ENCODE results near the gene ALDH8A1.

The ALDH8A1 gene

DNA sequence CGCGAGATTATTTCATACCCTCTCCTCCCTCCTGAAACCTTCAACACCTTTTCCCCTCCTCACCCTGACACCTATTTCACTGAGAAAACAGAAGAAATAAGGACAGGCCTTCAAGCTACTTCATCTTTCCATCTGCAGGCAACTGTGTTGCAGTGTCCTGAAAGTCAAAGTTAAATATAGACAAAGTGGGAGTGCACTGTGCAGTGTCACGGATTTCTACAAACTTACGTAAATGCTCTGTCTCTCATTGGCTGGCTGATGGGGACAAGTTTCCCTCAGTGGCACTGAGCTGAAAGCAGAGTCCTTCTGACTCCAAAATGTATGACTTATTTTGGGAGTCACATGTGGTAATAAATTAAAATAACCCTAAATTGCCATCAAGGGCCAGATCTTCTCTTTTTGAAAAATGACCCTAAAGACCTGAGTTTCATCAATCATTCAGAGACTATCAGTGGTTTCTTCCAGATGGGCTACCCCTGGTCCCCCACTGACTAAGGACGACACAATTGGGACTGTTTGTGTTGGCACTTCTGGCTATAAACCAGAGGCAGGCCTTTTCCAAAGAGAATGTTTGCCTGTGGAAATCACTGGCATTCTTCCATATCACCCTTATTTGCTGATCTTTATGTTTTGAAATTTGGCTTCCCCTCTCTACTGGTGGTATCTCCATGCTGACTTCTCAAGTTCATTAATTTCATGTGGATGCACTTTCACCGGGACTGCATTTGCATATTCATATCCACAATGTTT, 21.6 kb downstream of the ALDH8A1 start:
- Histone ChIP-seq H4K20me1 (ENCODE audit: control insufficient read depth, insufficient read depth, low read depth, low read length) (no peaks in the 10 kb centered on the region), H3K79me2 (ENCODE audit: control insufficient read depth, low read length) (no peaks in the 10 kb centered on the region), H3K4me3 (ENCODE audit: low read length) (no peak overlapping the region), H3F3A (ENCODE audit: control insufficient read depth, insufficient read depth) (no peaks in the 10 kb centered on the region), H3K9me3 (ENCODE audit: control insufficient read depth, insufficient read depth, low read length) (no peaks in the 10 kb centered on the region), H3K27ac (ENCODE audit: low read depth, low read length) (no peak overlapping the region), H3K4me1 (ENCODE audit: control insufficient read depth, low read length) (no peaks in the 10 kb centered on the region), H3K36me3 (ENCODE audit: control insufficient read depth, low read length) (no peaks in the 10 kb centered on the region), H3K4me2 (ENCODE audit: low read length) (no peak overlapping the region), H3K27me3 (ENCODE audit: control insufficient read depth, low read length) (peaks cover 10% of the 10 kb centered on the region; the same call in 1 of the 2 replicates), H3K9me2 (replicated peaks; ENCODE audit: control insufficient read depth, low read length) (no peaks in the 10 kb centered on the region)
- TF ChIP-seq, protein P1, sequence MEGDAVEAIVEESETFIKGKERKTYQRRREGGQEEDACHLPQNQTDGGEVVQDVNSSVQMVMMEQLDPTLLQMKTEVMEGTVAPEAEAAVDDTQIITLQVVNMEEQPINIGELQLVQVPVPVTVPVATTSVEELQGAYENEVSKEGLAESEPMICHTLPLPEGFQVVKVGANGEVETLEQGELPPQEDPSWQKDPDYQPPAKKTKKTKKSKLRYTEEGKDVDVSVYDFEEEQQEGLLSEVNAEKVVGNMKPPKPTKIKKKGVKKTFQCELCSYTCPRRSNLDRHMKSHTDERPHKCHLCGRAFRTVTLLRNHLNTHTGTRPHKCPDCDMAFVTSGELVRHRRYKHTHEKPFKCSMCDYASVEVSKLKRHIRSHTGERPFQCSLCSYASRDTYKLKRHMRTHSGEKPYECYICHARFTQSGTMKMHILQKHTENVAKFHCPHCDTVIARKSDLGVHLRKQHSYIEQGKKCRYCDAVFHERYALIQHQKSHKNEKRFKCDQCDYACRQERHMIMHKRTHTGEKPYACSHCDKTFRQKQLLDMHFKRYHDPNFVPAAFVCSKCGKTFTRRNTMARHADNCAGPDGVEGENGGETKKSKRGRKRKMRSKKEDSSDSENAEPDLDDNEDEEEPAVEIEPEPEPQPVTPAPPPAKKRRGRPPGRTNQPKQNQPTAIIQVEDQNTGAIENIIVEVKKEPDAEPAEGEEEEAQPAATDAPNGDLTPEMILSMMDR (IDR thresholded peaks at IDR 0.05; ENCODE audit: low read depth, low read length, poor library complexity, severe bottlenecking) = no peak
- no peak for TF ChIP-seq EZH2phosphoT487 (IDR thresholded peaks at IDR 0.05; ENCODE audit: borderline replicate concordance, low read length)

DNA sequence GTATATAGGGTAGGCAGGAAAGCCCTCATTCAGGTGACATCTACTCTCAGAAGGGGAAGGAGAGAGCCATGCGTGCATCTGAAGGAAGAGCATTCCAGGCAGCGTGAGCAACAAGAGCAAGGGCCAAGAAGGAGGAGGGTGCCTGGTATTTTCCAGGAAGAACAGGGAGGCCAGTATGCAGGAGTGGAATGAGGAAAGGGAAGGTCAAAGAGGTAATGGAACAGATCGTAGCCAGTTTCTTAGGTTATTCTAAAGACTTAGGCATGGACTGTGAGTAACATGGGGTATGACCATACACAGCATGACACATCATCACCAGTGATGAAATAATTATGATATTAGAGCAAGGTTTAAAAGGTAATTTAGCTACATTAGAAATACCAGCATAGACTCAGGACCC, 24.1 kb downstream of the ALDH8A1 start:
- H3K4me1 ChIP-seq (ENCODE audit: control insufficient read depth, low read length) = no peaks in the 10 kb centered on the region
- H3K4me2 ChIP-seq (ENCODE audit: low read length) = no peak overlapping the region
- H3K79me2 ChIP-seq (ENCODE audit: control insufficient read depth, low read length) = no peaks in the 10 kb centered on the region
- H3F3A ChIP-seq (ENCODE audit: control insufficient read depth, insufficient read depth) = no peaks in the 10 kb centered on the region
- H3K27me3 ChIP-seq (ENCODE audit: control insufficient read depth, low read length) = peaks cover 10% of the 10 kb centered on the region; the same call in 1 of the 2 replicates
- H3K36me3 ChIP-seq (ENCODE audit: control insufficient read depth, low read length) = no peaks in the 10 kb centered on the region
- no peak overlapping the region for H3K4me3 ChIP-seq (ENCODE audit: low read length)
- no peaks in the 10 kb centered on the region for H3K9me3 ChIP-seq (ENCODE audit: control insufficient read depth, insufficient read depth, low read length)
- no peaks in the 10 kb centered on the region for H4K20me1 ChIP-seq (ENCODE audit: control insufficient read depth, insufficient read depth, low read depth, low read length)
- no peaks in the 10 kb centered on the region for H3K9me2 ChIP-seq (replicated peaks; ENCODE audit: control insufficient read depth, low read length)
- TF ChIP-seq, protein P1 (IDR thresholded peaks at IDR 0.05; ENCODE audit: low read depth, low read length, poor library complexity, severe bottlenecking) = no peak
- H3K27ac ChIP-seq (ENCODE audit: low read depth, low read length) = no peak overlapping the region

DNA sequence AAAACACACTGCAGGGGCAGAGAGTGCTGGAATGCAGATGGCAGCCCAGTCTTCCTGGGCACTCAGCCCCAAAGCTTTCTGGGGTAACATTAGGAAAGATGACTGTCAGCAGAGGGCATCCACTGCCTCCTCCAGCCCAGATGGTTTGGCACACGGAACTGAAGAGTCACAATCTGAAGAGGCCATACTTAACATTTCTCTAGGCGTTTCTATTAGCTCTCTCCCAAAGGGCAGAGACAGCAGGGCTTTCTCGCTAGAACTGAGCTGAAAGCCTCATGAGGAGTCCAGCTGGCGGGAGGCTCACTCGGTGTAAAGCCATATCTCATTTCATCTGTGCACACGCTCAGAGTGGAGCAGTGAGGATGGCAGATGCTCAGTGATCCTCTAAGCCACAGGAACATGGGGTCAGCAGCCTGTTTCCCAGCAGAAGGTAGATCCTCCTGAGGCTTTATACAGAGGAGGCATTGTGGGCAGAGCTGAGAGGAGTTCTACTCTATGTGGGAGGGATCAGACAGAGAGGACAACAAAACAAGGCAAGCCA, 28.1 kb downstream of the ALDH8A1 start:
- no peak overlapping the region for H3K4me2 ChIP-seq (ENCODE audit: low read length)
- H3K4me1 ChIP-seq (ENCODE audit: control insufficient read depth, low read length) = no peaks in the 10 kb centered on the region
- no peak overlapping the region for H3K27ac ChIP-seq (ENCODE audit: low read depth, low read length)
- no peaks in the 10 kb centered on the region for H3K9me2 ChIP-seq (replicated peaks; ENCODE audit: control insufficient read depth, low read length)
- 0 out of 2 replicates have a peak, but pooled peaks cover 3% of the 10 kb centered on the region for H3K27me3 ChIP-seq (ENCODE audit: control insufficient read depth, low read length)
- H3K4me3 ChIP-seq (ENCODE audit: low read length) = no peak overlapping the region
- no peaks in the 10 kb centered on the region for H4K20me1 ChIP-seq (ENCODE audit: control insufficient read depth, insufficient read depth, low read depth, low read length)
- H3F3A ChIP-seq (ENCODE audit: control insufficient read depth, insufficient read depth) = no peaks in the 10 kb centered on the region
- no peaks in the 10 kb centered on the region for H3K79me2 ChIP-seq (ENCODE audit: control insufficient read depth, low read length)
- no peaks in the 10 kb centered on the region for H3K9me3 ChIP-seq (ENCODE audit: control insufficient read depth, insufficient read depth, low read length)
- no peak for TF ChIP-seq EZH2phosphoT487 (IDR thresholded peaks at IDR 0.05; ENCODE audit: borderline replicate concordance, low read length)
- TF ChIP-seq, protein P1 (IDR thresholded peaks at IDR 0.05; ENCODE audit: low read depth, low read length, poor library complexity, severe bottlenecking) = no peak
- no peaks in the 10 kb centered on the region for H3K36me3 ChIP-seq (ENCODE audit: control insufficient read depth, low read length)

All from DOHH2 (cell line).